K562 (cell line): ENCODE measurements around the gene SLC36A1. TPM values are rescaled to one million over a fixed set of nuclear protein-coding genes. Genes with fewer than 3 reads are reported as not detected.

Experiments used
- BACH1 ChIP-seq: fragments of 200-800 bp; sonication (Bioruptor generic); IDR thresholded peaks from 2 replicates; pipeline ENCODE4 v1.6.1; 2016; ENCODE audit warnings: missing genetic modification characterization, missing compliant biosample characterization
- CCNT2 ChIP-seq: IDR thresholded peaks from 2 replicates; pipeline ENCODE4 v1.6.1; 2011; ENCODE audit warnings: borderline replicate concordance, low read depth, mild to moderate bottlenecking, moderate library complexity, mixed read lengths, low read length; ENCODE audit not compliant: insufficient read length; ENCODE audit errors: extremely low read depth
- COPS2 ChIP-seq: fragments of 450-650 bp; conservative IDR thresholded peaks from 2 replicates; pipeline ENCODE4 v1.6.1; 2016; ENCODE audit warnings: mild to moderate bottlenecking, moderate library complexity
- DNMT1 ChIP-seq: fragments of 450-650 bp; IDR thresholded peaks from 2 replicates; pipeline ENCODE4 v1.6.1; 2016; ENCODE audit warnings: antibody characterized with exemption, mild to moderate bottlenecking
- DPF2 ChIP-seq: fragments of 450-650 bp; IDR thresholded peaks from 2 replicates; pipeline ENCODE4 v1.6.1; 2016
- HDAC2 ChIP-seq: fragments of 450-650 bp; IDR thresholded peaks from 2 replicates; pipeline ENCODE4 v1.6.1; 2016; ENCODE audit warnings: mild to moderate bottlenecking
- KLF1 ChIP-seq: fragments of 450-650 bp; IDR thresholded peaks from 2 replicates; pipeline ENCODE4 v1.6.1; 2016; ENCODE audit warnings: missing genetic modification characterization, missing compliant biosample characterization
- NFIX ChIP-seq: fragments of 250-450 bp; sonication (Bioruptor Pico); IDR thresholded peaks from 2 replicates; pipeline ENCODE4 v1.4.0; 2020; ENCODE audit warnings: low read depth, mild to moderate bottlenecking, moderate library complexity
- RBM39 ChIP-seq: fragments of 200-400 bp; formaldehyde crosslinking; optimal IDR thresholded peaks from 2 replicates; pipeline ENCODE3; 2018; ENCODE audit warnings: low read depth, low read length
- SMARCA5 ChIP-seq: fragments of 450-650 bp; IDR thresholded peaks from 2 replicates; pipeline ENCODE4 v1.6.1; 2016
- SREBF2 ChIP-seq: sonication (generic); formaldehyde crosslinking; IDR thresholded peaks from 2 replicates; pipeline ENCODE4 v1.4.0; 2020; ENCODE audit warnings: mild to moderate bottlenecking, missing genetic modification reagents
- TAF15 ChIP-seq: fragments of 200-400 bp; formaldehyde crosslinking; IDR thresholded peaks from 2 replicates; pipeline ENCODE4 v1.6.1; 2017; ENCODE audit warnings: mild to moderate bottlenecking, low read depth, low read length, moderate library complexity
- TARDBP ChIP-seq: fragments of 450-650 bp; IDR thresholded peaks from 2 replicates; pipeline ENCODE4 v1.6.1; 2016
- THRAP3 ChIP-seq: fragments of 450-650 bp; IDR thresholded peaks from 2 replicates; pipeline ENCODE4 v1.6.1; 2016; ENCODE audit warnings: mild to moderate bottlenecking, inconsistent platforms, borderline replicate concordance
- YY1 ChIP-seq, 3 experiments: IDR thresholded peaks; 2 replicates each; pipeline ENCODE4 v1.6.1; 2011; ENCODE audit warnings: low read length in 2 of 3, mild to moderate bottlenecking in 2 of 3, moderate library complexity in 2 of 3, borderline replicate concordance in 1 of 3, control low read depth in 1 of 3, low read depth in 1 of 3; ENCODE audit not compliant: insufficient read depth in 3 of 3, insufficient replicate concordance in 2 of 3, control insufficient read depth in 1 of 3, insufficient read length in 1 of 3; ENCODE audit errors: extremely low read depth in 1 of 3
- ZBTB2 ChIP-seq: fragments of 450-650 bp; IDR thresholded peaks from 2 replicates; pipeline ENCODE4 v1.6.1; 2016; ENCODE audit warnings: antibody characterized with exemption
- ZNF143 ChIP-seq: sonication (generic); formaldehyde crosslinking; IDR thresholded peaks from 2 replicates; pipeline ENCODE4 v1.9.0; 2022; ENCODE audit warnings: mild to moderate bottlenecking, missing genetic modification reagents
- ZNF347 ChIP-seq: fragments of 450-650 bp; formaldehyde crosslinking; IDR thresholded peaks from 2 replicates; pipeline ENCODE4 v1.4.0; 2020; ENCODE audit warnings: low read depth, mild to moderate bottlenecking, moderate library complexity
- ZNF77 ChIP-seq: fragments of 250-450 bp; sonication (Bioruptor Pico); IDR thresholded peaks from 2 replicates; pipeline ENCODE4 v1.5.0; 2020
- polyA plus RNA-seq, 8 experiments: library from polyadenylated mRNA; depleted of rRNA in 4 of 8; stranded (reverse) in 5 of 8; unstranded in 3 of 8; fragments of >200 nt; fragmentation: Nextera tagmentation in 2 of 8; fragmentation: Illumina TruSeq in 1 of 8; extraction: Ambion mirVana in 2 of 8; extraction: Trizol in 1 of 8; gene quantifications; 2 replicates each; pipeline versions ENCODE4 v1.2.1 to v1.2.3, GENCODE V29; 2011 to 2014; ENCODE audit warnings: inconsistent platforms in 1 of 8, missing spikeins in 1 of 8
- total RNA-seq, 7 experiments: library from RNA; depleted of rRNA in 6 of 7; stranded (reverse); fragments of >200 nt in 6 of 7; fragmentation: Illumina TruSeq in 2 of 7; extraction: Trizol in 2 of 7; gene quantifications; 2 replicates each; pipeline versions ENCODE4 v1.2.1 to v1.2.3, GENCODE V29; 2011 to 2021; ENCODE audit warnings: low replicate concordance in 1 of 7
- TF ChIP-seq, protein P1 (sequence below), 3 experiments: IDR thresholded peaks in 2 of 3; conservative IDR thresholded peaks in 1 of 3; 2 replicates each; pipeline ENCODE4 v1.5.1; 2011 to 2012; ENCODE audit warnings: low read length in 3 of 3, mild to moderate bottlenecking in 3 of 3, control low read depth in 2 of 3, improper control_type of control experiment in 1 of 3, inconsistent platforms in 1 of 3, low read depth in 1 of 3, mixed read lengths in 1 of 3, moderate library complexity in 1 of 3; ENCODE audit not compliant: insufficient read depth in 2 of 3
- TF ChIP-seq, protein P2 (sequence below): IDR thresholded peaks from 2 replicates; pipeline ENCODE4 v1.6.1; 2016; ENCODE audit warnings: missing genetic modification characterization, missing compliant biosample characterization
- TF ChIP-seq, protein P3 (sequence below): sonication (generic); IDR thresholded peaks from 2 replicates; pipeline ENCODE4 v1.6.1; 2016

The SLC36A1 gene
- total and polyA plus RNA-seq, 9 of the 15 experiments (the other 6 are each of a cell fraction or from before 2014, with no cell fraction given) = 1.6 to 8.4 (median 4.6) TPM

- TF ChIP-seq, protein P1, sequence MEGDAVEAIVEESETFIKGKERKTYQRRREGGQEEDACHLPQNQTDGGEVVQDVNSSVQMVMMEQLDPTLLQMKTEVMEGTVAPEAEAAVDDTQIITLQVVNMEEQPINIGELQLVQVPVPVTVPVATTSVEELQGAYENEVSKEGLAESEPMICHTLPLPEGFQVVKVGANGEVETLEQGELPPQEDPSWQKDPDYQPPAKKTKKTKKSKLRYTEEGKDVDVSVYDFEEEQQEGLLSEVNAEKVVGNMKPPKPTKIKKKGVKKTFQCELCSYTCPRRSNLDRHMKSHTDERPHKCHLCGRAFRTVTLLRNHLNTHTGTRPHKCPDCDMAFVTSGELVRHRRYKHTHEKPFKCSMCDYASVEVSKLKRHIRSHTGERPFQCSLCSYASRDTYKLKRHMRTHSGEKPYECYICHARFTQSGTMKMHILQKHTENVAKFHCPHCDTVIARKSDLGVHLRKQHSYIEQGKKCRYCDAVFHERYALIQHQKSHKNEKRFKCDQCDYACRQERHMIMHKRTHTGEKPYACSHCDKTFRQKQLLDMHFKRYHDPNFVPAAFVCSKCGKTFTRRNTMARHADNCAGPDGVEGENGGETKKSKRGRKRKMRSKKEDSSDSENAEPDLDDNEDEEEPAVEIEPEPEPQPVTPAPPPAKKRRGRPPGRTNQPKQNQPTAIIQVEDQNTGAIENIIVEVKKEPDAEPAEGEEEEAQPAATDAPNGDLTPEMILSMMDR (IDR thresholded peaks at IDR 0.05 in 2 of 3, conservative IDR thresholded peaks at IDR 0.05 in 1 of 3; ENCODE audit: insufficient read depth in 2 of 3, low read depth in 1 of 3, low read length in 3 of 3) = peak; percentile 57 to 73 (median 62)
- no peak for TF ChIP-seq DNMT1
- no peak for TF ChIP-seq SMARCA5
- no peak for TF ChIP-seq ZNF77
- TF ChIP-seq RBM39 = no peak
- TF ChIP-seq BACH1 (tag) = no peak
- TF ChIP-seq ZBTB2 = no peak
- no peak for TF ChIP-seq TARDBP
- no peak for TF ChIP-seq ZNF143 (CRISPR knock-in tag)
- TF ChIP-seq THRAP3 = no peak
- no peak for TF ChIP-seq KLF1 (tag)
- no peak for TF ChIP-seq HDAC2
- no peak for TF ChIP-seq DPF2
- no peak for TF ChIP-seq NFIX (CRISPR knock-in tag)
- no peak for TF ChIP-seq CCNT2
- no peak for TF ChIP-seq ZNF347 (CRISPR knock-in tag)
- TF ChIP-seq, protein P2, sequence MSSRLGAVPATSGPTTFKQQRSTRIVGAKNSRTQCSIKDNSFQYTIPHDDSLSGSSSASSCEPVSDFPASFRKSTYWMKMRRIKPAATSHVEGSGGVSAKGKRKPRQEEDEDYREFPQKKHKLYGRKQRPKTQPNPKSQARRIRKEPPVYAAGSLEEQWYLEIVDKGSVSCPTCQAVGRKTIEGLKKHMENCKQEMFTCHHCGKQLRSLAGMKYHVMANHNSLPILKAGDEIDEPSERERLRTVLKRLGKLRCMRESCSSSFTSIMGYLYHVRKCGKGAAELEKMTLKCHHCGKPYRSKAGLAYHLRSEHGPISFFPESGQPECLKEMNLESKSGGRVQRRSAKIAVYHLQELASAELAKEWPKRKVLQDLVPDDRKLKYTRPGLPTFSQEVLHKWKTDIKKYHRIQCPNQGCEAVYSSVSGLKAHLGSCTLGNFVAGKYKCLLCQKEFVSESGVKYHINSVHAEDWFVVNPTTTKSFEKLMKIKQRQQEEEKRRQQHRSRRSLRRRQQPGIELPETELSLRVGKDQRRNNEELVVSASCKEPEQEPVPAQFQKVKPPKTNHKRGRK (tag) = no peak
- TF ChIP-seq SREBF2 (CRISPR knock-in tag) = no peak
- no peak for TF ChIP-seq COPS2
- TF ChIP-seq YY1 (IDR thresholded peaks at IDR 0.05; ENCODE audit: borderline replicate concordance in 1 of 3, control insufficient read depth in 1 of 3, extremely low read depth in 1 of 3, insufficient read depth in 3 of 3, insufficient read length in 1 of 3, insufficient replicate concordance in 2 of 3, low read depth in 1 of 3, low read length in 2 of 3) = peak in 1 of 3 experiments; percentile 36
- TF ChIP-seq TAF15 = no peak
- TF ChIP-seq, protein P3, sequence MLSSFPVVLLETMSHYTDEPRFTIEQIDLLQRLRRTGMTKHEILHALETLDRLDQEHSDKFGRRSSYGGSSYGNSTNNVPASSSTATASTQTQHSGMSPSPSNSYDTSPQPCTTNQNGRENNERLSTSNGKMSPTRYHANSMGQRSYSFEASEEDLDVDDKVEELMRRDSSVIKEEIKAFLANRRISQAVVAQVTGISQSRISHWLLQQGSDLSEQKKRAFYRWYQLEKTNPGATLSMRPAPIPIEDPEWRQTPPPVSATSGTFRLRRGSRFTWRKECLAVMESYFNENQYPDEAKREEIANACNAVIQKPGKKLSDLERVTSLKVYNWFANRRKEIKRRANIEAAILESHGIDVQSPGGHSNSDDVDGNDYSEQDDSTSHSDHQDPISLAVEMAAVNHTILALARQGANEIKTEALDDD = no peak
Observed at GRCh38 chr5:151406322-151406947, 41.0 kb upstream of the SLC36A1 start (continued).
